Left colon (tissue), 2 donors: ENCODE data around the gene IL36A. TPM values are rescaled to one million over a fixed set of nuclear protein-coding genes. Genes with fewer than 3 reads are reported as not detected.

Experiments
- ATAC-seq: fragments of 200-7000 bp; cut with Tn5 transposase; one replicate; pipeline ENCODE4 v1.9.1; 2020; ENCODE audit warnings: mild to moderate bottlenecking, moderate library complexity
- DNase-seq, 2 donors: peaks; one replicate each; pipeline ENCODE4 v3.0.0-alpha.2; 2020
- intact Hi-C, 2 donors: fragments of 100-400 bp; cut with DNase I in 1 of 2; cut with micrococcal nuclease in 1 of 2; formaldehyde crosslinking; loops; one replicate each; pipeline versions ENCODE4 v1.11.2 to v1.14.0; 2022; cut with DNase I, micrococcal nuclease
- total RNA-seq, 2 donors: library from RNA; stranded (reverse); fragmentation: NEBNext Ultra II Directional; extraction: Animal tissue kit (Norgen Biotek cat#: 25700); gene quantifications; one replicate each; pipeline ENCODE4 v1.2.1, GENCODE V29; 2021
- donor health status: DM: no; HTN: no; CAD: no.
- donor health status: DM: yes; HTN: yes; CAD: no.

IL36A gene
- total RNA-seq, 2 donors from 2014 or later = not detected

GRCh38 chr2:113038291-113038690 is 33.0 kb downstream of the IL36A start:
- no peak for ATAC-seq
- DNase-seq = no peak
- intact Hi-C loops = no loop called here

GRCh38 chr2:113039158-113039557 is 33.9 kb downstream of the IL36A start:
- intact Hi-C loops = no loop called here
- DNase-seq (peak in 1 of 2 donors; percentile 10), ATAC-seq (peak; percentile 68)

GRCh38 chr2:113039719-113040118 is 34.5 kb downstream of the IL36A start:
- no peak for ATAC-seq
- DNase-seq = no peak
- intact Hi-C loops = no loop called here

GRCh38 chr2:113041871-113042270 is 36.6 kb downstream of the IL36A start:
- no peak for DNase-seq
- peak; percentile 48 for ATAC-seq

GRCh38 chr2:113046465-113046864 is 41.2 kb downstream of the IL36A start:
- intact Hi-C loops = no loop called here
- DNase-seq = no peak
- ATAC-seq = no peak

More at GRCh38 chr2:113041871-113042270, 36.6 kb downstream of the IL36A start:
- intact Hi-C loops = no loop called here

- DNase-seq = no peak
- intact Hi-C loops = no loop called here
- no peak for ATAC-seq
Measured at GRCh38 chr2:113050921-113051895, 45.9 kb downstream of the IL36A start.

GRCh38 chr2:113052396-113052917 is 47.2 kb downstream of the IL36A start, which contains the start of gene IL36B:
Gene IL36B, minus strand, starts transcription at chr2:113052867.
- intact Hi-C loops = no loop called here
- DNase-seq (no peak), ATAC-seq (no peak)

- ATAC-seq = no peak
- no peak for DNase-seq
- intact Hi-C loops = no loop called here
Measured at GRCh38 chr2:113053666-113054065, 48.4 kb downstream of the IL36A start.

GRCh38 chr2:113054066-113054465 is 48.8 kb downstream of the IL36A start:
- no peak for DNase-seq
- no peak for ATAC-seq
- intact Hi-C loops = no loop called here

- no peak for DNase-seq
- intact Hi-C loops = no loop called here
- ATAC-seq = no peak
Measured at GRCh38 chr2:113056521-113056920, 51.3 kb downstream of the IL36A start.

- intact Hi-C loops = no loop called here
- ATAC-seq = peak; percentile 29
- no peak for DNase-seq
Measured at GRCh38 chr2:113057117-113057516, 51.9 kb downstream of the IL36A start.

Other genes with a start within 250 kb of the IL36A start
- gene CKAP2L, start 240.8 kb upstream of the IL36A start, total RNA-seq = 1 to 10 TPM; 1.4 to 4.7 TPM
- under 1 TPM; 0.12 to 0.17 TPM for gene IL1A, start 221.0 kb upstream of the IL36A start, total RNA-seq
- 1 to 10 TPM; 4.2 to 7.3 TPM for gene IL1B, start 168.7 kb upstream of the IL36A start, total RNA-seq
- gene IL37, start 94.3 kb upstream of the IL36A start, total RNA-seq = 1 to 10 TPM in 1 of 2 donors, under 1 TPM in 1; 0.64 to 1.5 TPM
- gene IL36G, start 27.5 kb upstream of the IL36A start, total RNA-seq = under 1 TPM in 1 of 2 donors, not detected in 1; 0.31 TPM
- not detected for gene IL36B, start 47.4 kb downstream of the IL36A start, total RNA-seq
- gene IL36RN, start 53.7 kb downstream of the IL36A start, total RNA-seq = not detected
- gene IL1F10, start 62.5 kb downstream of the IL36A start, total RNA-seq = not detected
- gene IL1RN, start 122.1 kb downstream of the IL36A start, total RNA-seq = 10 to 100 TPM in 1 of 2 donors, 1 to 10 TPM in 1; 2.6 to 15.7 TPM
- gene PSD4, start 168.5 kb downstream of the IL36A start, total RNA-seq = 10 to 100 TPM; 68.4 to 72.1 TPM